Measurements from ENCODE around the gene ARHGAP4.

DNA sequence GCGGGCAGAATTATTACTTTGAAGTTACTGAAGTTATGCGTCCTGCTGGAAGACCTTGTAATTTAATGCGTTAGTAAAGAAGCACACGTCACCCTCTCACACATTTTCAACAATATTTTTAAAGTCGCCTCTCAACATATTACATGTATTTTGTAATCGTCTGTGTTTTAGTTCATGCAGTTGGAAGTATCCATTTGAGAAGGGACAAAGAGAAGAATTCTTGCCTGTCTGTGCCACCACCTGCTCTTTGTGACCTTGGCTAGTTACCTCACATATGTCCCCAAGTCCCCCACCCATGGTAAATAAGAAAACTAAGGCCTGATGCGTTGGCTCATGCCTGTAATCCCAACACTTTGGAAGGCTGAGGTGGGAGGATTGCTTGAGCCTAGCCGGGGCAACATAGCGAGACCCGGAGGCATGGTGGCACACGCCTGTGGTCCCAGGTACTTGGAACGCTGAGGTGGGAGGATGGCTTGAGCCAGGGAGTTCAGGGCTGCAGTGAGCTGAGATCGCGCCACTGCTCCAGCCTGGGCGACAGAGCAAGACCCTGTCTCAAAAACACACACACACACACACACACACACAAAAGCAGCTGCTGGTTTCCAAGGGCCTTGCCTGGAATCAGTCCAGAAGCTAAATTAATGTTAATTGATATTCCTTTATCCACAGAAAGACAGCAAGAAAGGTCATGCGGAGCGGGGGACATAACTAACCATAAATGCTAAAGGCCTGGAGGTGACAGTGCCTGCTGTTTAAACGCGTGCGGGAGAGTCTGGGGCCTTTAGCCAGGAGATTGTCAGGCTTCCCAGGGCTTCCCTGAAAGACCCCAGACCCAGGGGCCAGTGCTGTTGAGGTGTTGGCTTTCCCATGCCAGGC lies 47.3 kb upstream of the ARHGAP4 start:
- TF ChIP-seq ZNF274 (IDR thresholded peaks at IDR 0.05; ENCODE audit: low read depth, low read length) = no peak
- TF ChIP-seq YY1 (IDR thresholded peaks at IDR 0.05; ENCODE audit: insufficient read depth, insufficient read length) = no peak

All from NT2/D1 (cell line).